Fibroblast of the conjunctiva (primary cell): Measurements from ENCODE around the gene TGM2.
A peak's percentile ranks its signal among the peaks of the same experiment; 100 is the strongest.
"Not testable (repeated sequence)": the region's sequence is repeated elsewhere in the genome, so short reads cannot be mapped to it uniquely, and the experiment has no call there.

Source experiments
- DNase-seq: peaks from one replicate; pipeline ENCODE4 v3.0.0-alpha.2; 2010; ENCODE audit warnings: low read depth

TGM2 gene

DNA sequence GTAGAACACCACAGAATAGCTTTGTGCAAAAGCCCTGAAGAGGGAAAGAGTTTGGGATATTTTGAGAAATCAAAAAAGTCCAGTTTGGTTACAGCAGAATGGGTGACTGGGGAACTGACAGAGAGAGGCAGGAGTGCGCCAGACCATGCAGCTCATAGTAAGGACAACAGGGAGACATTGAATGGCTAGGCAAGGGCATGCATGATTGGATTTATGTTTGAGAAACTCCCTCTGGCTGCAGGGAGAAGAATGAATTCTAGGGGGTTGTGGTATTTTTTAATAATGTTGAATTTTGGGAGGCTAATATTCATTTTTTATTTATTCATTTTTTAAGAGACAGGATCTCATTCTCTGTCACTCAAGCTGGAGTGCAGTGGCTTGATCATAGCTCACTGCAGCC, 49.9 kb downstream of the TGM2 start:
- DNase-seq, result no peak

DNA sequence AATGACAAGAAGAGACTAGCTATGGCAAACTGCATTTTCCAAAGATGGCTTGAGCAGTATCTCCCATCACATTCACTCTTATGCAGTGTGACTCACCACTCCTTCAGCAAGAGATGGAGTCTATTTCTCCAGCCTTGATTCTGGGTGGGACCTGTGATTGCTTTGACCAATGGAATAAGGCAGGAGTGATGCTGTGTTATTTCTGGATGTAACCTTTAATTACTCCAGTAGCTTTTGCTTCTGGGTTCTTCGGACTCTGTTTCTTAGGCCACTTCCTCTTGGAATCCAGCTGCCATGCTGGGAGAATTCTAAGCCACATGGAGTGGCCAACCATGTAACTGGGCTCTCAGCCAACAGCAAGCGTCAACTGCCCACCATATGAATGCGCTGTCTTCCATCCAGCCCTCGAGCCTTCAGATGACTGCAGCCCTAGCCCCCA, 50.7 kb downstream of the TGM2 start:
- DNase-seq, result no peak

DNA sequence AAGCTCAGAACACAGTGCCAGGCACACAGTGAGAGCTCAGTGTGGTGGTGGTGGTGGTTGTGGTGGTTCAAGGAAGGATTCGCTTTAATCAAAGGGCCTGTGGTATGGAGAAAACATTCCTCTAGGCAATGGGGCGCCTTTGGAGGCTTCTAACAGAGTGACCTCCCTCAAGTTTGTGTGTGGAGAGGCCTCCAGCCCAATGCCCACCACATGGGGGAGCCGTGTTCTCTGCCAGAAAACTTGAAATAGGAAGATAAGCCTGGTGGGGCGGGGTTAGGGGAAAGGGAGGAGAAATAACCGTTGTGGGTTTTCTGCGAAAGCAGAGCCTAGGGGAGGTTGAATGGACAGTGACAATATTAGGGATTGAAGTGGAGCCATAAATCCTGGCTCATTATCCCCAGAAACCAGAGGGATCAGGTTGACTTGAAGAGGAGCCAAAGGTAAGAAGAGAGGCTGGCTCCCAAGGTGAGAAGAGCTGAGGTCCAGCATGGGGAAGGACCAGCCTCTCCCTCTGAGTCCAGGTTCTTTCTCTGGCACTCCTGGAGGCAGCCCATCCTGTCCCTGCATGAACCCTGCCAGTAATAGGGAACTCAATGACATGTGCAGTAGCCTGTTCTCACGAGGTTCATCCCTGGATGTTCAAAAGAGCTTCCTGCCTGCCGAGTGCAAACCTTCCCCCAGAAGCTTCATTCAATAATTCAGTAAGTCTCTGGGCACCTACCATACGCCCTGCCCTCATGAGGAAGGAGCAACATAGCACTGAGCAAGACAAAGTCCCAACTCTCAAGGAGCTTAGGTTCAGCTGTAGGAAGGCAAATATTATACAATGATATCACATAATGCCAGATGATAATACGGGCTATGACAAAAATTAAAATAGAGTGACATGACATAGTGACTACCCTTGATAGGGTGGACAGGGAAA, 51.4 kb downstream of the TGM2 start:
- DNase-seq, result no peak

DNA sequence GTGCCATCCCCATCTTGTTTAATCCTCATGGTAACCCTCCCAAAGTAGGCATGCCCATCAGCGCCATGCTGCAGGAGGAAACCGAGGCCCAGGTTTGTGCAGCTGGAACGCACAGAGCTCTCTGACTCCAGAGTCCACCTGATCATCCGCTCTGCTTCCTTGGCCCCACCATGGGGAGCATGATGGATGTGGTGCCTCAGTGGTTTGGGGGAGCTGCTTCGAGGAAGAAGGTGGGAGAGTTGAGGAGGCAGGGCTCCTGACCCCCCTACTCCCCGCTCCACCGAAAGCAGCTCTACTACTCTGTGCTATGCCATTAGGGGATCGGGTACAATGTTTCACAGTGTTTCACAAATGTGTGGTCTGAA, 52.2 kb downstream of the TGM2 start:
- no peak for DNase-seq

DNA sequence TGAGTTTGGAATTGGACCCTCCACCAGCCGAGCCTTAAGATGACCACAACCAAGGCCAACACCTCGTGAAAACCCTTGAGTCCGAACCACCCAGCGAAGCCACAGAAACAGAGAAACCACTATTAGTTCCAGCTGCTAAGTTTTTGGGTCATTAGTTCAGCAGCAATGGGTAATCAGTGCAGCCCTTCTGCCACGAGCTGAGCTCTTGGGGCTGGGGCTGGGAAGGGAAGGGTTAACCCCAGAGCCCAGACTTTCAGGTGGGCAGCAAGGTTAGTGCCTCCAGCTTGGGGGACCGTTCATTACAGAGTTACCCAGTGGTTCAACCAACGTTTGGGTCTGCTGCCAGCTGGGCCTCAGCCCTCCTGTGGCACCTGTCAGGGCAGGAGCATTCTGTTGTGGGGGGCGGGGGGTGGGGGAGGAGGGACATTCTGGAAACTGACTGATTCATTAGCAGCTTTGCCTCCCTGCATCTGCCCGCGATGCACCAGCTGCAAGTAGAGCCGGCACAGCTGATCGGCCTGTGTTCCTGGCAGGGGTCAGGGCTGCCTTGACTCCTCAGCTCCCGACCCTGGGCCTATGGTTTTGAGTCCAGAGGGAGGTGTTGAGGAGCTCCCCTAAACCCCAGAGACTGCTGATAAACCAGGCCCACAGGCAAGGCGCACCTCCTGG, 52.7 kb downstream of the TGM2 start:
- no peak for DNase-seq

DNA sequence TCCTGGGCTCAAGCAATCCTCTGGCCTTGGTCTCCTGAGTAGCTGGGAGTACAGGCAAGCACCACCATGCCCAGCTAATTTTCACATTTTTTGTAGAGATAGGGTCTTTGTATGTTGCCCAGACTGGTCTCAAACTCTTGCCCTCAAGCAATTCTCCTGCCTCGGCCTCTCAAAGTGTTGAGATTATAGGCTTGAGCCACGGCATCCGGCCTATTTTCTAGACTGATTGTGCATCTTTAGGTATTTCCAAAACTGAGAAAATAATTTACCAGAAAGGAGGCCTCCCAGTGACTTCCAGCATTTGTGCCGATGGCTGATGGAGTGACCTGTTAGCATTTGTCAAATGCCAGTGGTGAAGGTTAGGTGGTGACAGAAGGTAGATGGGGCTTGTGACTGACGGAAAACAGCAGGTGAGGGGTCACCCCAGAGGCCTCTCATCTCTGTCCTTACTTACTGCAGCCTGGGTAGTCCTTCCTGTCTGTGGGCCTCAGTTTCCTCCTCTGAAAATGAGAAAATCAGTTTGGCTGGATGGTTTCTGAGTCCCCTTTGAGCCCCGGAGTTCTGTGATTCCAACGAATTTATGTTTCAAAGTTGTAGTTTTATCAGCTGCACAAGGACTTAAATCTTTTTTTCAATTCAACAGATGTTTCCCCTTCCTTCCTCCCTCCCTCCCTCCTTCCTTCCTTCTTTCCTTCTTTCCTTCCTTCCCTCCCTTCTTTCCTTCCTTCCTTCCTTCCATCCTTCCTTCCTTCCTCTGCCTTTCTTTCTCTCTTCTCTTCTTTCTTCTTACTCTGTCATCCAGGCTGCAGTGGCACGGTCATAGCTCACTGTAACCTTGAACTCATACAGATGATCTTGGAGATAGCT, 53.5 kb downstream of the TGM2 start:
- DNase-seq, result no peak

DNA sequence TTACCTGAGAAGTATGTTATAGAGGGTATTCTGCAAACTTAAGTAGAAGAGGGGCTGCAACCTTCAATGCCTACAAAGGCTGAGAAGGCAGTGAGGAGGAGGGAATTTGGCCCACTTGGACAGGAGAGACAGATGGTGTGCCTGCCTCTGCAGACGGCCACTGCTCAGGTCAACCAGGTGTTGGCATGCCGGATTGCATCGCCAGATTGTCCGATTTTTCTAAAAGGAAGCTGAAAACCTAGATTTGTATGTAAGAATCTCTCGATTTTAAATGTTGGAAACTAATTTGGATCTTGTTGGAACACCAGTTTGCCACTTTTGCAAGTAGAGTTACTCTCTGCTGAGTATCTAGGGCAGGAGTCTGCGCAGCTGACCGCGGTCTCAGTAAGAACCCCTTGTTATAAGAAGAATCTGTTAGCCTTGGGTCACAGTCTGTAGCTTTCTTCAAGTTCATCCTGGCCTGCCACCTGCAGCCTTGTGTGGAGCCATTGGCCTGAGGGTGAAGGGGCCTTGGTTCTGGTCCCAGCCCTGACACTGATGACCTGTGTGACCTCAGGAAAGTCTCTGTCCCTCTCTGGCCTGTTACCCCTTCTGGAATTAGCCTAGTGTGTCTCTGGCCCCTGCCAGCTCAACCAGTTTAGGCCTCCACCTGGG, 54.4 kb downstream of the TGM2 start:
- DNase-seq, result no peak

DNA sequence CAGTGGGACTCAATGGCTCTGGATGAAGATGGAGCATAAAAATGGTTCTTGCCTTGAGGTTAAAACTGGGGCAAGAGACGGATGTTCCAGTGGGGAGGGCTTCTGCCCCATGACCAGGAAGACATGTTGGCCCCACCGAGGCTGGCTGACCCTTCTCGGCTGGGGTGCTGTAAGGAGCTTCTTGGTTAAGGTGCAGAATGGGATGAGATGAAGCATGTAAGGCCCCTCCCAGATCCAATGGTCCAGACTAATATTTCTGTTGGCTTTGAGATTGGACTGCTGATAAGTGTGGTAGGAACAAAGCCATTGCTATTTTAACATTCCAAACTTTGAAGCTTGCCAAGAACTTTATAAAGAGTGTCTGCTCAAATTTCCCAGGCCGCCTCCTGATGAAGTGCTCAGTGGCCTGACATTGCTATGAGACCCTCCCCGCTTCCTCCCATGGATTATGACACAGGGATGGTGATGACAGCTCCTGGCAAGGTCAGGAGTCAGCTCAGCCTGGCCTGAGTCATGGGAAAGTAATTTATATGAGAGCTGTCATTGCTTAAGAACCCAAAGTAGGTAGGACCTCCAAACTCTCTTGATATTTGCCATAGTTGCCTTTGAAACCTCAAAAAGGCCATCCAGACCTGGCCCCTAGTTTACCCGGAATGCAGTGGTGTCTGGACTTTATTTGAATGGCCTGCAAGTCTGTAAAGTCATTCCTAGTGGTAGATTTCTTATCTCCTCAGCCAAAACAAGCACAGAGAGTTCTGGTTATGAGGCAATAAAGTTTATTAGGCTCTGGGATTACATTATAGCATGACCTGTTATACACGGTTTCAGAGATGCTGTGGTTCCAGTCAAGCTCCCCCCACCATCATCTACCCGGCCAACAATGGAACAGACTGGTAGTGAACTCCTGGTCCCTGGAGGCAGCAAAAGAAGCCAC, 55.2 kb downstream of the TGM2 start:
- DNase-seq, result peak; percentile 86

DNA sequence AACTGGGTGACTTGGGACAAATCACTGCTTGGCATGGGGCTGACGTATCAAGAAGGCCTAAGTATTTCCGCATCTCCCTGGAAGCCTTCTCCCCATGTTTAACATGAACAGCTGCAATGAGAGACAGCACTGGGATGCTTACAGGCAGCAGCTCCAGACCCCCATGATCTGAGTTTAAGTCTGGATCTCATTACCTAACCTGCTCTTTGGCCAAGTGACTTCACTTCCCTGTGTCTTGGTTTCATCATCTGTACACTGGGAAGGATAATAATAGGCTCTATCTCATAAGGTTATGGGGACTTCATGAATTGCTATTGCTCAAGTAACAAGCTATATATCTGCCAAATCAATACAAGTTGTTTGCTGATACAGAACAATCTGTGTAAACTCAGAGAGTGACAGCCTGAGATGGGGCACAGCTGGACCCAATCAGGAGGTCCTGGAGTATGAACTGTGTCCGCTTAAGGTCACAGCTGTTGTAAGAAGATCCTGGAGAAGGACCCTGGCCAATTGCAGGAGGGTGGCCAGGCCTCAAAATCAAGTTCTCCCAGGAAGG, 56.0 kb downstream of the TGM2 start:
- peak; percentile 87 for DNase-seq

DNA sequence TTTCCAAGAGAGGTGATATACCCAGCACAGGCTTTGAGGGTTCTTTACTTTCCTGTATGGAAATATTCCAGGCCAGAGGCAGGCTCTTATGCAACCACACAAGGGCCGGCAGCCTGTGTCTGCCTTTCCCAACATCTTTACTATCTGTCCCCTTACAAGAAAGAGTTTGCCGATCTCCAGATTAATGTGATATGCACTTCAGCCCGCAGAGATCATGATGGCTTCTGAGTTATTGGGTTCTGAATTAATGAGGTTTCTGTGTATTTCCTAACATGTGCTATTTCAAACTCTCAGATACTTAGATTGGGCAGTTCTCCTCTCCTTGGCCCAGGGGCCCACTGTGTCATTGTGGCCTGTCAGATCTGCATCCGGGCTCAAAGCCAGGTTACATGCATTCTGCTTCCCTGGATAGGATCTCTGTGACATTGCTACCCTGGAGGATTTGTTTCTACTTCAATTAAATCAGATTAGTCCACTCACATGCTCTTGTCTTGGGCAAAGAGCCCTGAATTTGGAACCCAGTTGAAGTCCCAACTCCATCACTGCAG, 56.6 kb downstream of the TGM2 start:
- no peak for DNase-seq

DNA sequence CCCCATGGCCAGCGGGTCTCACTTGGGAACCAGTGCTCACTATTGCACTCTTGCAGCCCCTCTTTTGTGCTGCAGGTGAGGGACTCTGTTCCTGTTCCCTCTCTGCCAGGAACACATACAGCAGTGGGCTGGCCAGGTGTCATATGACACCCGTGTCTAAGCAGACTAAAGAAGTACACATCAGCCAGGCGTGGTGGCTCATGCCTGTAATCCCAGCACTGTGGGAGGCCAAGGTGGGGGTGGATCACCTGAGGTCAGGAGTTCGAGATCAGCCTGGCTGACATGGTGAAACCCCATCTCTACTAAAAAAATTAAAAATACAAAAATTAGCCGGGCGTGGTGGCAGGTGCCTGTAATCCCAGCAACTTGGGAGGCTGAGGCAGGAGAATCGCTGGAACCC, 57.2 kb downstream of the TGM2 start:
- DNase-seq, result not testable (repeated sequence)

DNA sequence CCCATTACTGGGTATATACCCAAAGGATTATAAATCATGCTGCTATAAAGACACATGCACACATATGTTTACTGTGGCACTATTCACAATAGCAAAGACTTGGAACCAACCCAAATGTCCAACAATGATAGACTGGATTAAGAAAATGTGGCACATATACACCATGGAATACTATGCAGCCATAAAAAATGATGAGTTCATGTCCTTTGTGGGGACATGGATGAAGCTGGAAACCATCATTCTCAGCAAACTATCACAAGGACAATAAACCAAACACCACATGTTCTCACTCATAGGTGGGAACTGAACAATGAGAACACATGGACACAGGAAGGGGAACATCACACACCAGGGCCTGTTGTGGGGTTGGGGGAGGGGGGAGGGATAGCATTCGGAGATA, 57.7 kb downstream of the TGM2 start:
- DNase-seq, result not testable (repeated sequence)

DNA sequence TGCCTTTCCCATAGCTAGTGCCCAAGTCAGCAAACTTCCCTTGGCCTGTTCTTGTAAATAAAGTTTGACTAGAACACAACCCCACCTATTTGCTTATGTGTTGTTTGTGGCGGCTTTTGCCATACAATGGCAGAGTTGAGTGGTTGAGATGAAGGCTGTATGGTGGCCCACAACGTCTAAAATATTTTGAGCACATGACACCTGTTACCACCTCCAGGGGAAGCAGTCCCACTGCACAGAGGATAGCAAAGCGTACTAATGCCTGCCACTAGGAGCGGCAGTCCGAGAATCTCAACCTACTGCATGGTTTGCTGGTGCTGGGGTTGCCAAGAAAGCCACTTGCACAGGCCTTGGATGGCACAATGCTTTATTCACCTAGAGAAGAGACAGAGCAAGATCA, 58.6 kb downstream of the TGM2 start:
- DNase-seq, result no peak

DNA sequence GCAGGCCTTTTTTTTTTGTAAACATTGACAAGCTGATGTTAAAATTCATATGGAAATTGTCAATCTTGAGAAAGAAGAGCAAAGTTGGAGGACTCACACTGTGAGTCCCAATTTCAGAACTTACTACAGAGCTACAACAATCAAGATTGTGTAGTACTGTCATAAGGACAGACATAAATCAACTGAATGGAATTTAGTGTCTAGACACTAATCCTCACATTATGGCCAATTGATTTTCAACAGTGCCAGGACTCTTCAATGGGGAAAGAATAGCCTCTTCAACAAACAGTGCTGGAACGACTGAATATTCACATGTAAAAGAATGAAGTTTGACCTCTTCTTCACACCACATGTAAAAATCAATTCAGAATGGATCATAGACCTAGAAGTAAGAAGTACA, 60.8 kb downstream of the TGM2 start:
- DNase-seq, result no peak

DNA sequence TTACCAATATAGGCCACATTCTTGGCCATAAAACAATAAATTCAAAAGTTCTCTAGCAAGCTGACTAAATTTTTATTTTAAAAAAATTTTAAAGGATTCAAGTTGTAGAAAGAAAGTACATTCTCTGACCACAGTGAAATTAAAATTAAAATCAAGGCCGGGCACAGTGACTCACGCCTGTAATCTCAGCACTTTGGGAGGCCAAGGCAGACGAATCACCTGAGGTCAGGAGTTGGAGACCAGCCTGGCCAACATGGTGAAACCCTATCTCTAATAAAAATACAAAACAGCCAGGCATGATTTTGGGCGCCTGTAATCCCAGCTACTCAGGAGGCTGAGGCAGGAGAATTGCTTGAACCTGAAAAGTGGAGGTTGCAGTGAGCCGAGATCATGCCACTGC, 62.9 kb downstream of the TGM2 start:
- not testable (repeated sequence) for DNase-seq

DNA sequence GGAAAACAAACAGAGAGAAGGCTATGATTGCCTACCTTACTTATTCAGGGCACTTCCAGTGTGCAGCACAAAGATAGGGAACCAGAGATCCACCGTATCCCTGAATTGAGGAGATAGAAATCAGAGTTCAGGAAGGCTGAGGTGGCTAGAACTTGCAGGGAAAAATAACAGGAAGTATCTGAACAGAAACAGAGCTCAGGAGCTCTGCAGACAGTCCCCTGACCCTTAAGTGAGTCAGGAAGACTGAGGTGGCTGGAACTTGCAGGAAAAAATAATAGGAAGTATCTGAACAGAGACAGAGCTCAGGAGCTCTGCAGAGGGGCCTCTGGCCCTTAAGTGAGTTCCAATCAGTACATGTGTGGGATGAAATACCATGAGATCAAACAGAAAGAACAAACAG, 66.1 kb downstream of the TGM2 start:
- no peak for DNase-seq

DNA sequence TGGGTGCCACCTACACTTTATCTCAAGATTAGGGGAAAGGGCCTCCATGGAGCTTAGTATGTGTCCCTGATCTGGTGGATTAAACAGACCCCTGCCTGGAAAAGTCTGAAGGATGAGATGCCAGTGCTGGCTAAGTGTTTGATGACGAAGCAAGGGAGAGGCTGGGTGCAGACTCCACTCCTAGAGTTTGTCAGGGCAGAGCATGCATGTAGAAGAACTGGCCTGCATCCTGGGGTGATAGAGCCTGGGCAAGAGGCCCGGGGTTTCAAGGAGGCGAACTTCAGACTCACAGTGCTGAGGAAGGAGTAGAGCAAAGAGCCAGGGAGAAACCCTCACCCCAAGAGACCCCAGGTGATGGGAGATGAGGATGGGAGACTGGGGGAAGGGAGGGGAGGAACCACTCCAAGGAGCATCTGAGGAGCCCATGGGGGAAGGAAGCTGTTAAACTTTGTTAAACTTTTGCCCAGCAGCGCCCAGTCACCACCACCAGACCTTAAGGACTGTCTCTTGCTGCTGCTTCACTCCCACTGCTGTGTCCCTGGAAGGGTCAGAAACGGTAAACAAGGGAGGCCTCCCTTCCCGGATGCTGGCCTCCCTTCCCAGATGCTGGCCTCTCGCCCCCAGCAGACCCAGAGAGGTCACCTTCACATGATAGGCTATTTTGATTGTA, 69.9 kb downstream of the TGM2 start:
- DNase-seq, result no peak

DNA sequence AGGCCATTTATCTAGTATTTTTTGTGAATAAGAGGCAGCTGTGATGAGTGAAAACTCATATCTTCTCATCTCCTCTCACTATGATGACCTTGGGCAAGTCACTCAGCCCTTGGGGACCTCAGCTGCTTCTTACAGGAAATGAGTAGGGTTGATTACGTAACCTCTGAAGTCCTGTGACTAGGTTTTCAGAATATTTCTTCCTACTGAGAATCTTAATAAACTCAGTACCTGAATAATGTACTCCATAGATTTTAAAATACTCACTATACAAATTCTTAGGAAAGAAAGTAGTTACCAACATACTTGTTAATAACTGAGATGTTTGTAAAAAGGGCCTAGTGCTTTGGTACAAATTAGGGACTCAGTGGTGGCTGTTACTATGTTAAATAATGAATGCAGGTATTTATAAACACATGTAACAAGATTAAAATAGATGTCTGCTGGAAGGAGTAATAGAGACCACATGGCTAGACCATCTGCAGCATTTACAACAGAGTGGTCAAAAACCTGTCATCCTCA, 70.6 kb downstream of the TGM2 start:
- peak; percentile 46 for DNase-seq

DNA sequence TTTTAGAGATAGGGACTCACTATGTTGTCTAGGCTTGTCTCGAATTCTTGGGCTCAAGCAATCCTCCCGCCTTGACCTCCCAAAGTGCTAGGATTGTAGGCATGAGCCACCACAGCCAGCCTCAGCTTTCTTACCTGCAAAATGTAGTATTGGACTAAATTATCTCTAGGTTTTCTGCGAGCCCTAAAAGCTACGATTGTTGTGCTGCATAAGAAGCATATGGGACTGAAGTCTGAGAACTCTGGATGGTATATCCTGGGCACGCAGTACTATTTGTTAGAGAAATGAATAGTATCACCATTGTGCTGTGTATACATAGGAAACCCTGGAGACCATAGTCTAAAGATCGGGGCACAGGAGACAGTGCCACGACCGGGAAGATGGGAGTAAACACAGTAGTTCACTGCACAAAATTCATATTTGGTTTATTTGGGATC, 71.4 kb downstream of the TGM2 start:
- DNase-seq, result no peak
